Sciatic nerve (tissue), 2 donors: ENCODE results near the gene CDC42EP3. TPM values are rescaled to one million over a fixed set of nuclear protein-coding genes. Genes with fewer than 3 reads are reported as not detected.
A peak's percentile ranks its signal among the peaks of the same experiment; 100 is the strongest.

Experiments
- ATAC-seq: fragments of 200-7000 bp; cut with Tn5 transposase; one replicate; pipeline ENCODE4 v1.9.1; 2020; ENCODE audit warnings: mild to moderate bottlenecking, moderate library complexity
- DNase-seq: peaks from one replicate; pipeline ENCODE4 v3.0.0-alpha.2; 2020; ENCODE audit warnings: low spot score
- intact Hi-C: fragments of 100-400 bp; cut with DNase I; formaldehyde crosslinking; loops from one replicate; pipeline ENCODE4 v1.14.2; 2022
- total RNA-seq: library from RNA; stranded (reverse); fragmentation: NEBNext Ultra II Directional; extraction: Animal tissue kit (Norgen Biotek cat#: 25700); gene quantifications from one replicate; pipeline ENCODE4 v1.2.1, GENCODE V29; 2021
- donor health status: DM: no; HTN: no; CAD: no.
- donor health status: DM: no; HTN: no; CAD: no.

Gene CDC42EP3
- total RNA-seq, 1 donor from 2014 or later: 53.1 TPM

GRCh38 chr2:37625796-37626571 is 45.5 kb downstream of the CDC42EP3 start:
- DNase-seq (no peak), ATAC-seq (peak; percentile 18)
- intact Hi-C loops: no loop called here

- intact Hi-C loops: no loop called here
- DNase-seq (no peak), ATAC-seq (no peak)
These were observed 46.3 kb downstream of the CDC42EP3 start for GRCh38 chr2:37625156-37625555.

- intact Hi-C loops: no loop called here
- DNase-seq: no peak
- ATAC-seq: no peak
These were observed 47.2 kb downstream of the CDC42EP3 start for GRCh38 chr2:37623971-37624900.

GRCh38 chr2:37623406-37623805 is 48.0 kb downstream of the CDC42EP3 start:
- no peak for DNase-seq
- no peak for ATAC-seq
- intact Hi-C loops: no loop called here

- intact Hi-C loops: no loop called here
- no peak for DNase-seq
- no peak for ATAC-seq
These were observed 48.9 kb downstream of the CDC42EP3 start for GRCh38 chr2:37622450-37623100.

GRCh38 chr2:37621199-37621598 is 50.2 kb downstream of the CDC42EP3 start:
- intact Hi-C loops: no loop called here
- ATAC-seq (no peak), DNase-seq (no peak)

- no peak for DNase-seq
- intact Hi-C loops: no loop called here
- no peak for ATAC-seq
These were observed 51.5 kb downstream of the CDC42EP3 start for GRCh38 chr2:37619959-37620300.

- DNase-seq (no peak), ATAC-seq (no peak)
- intact Hi-C loops: no loop called here
These were observed 52.0 kb downstream of the CDC42EP3 start for GRCh38 chr2:37619230-37619958.

- intact Hi-C loops: no loop called here
- ATAC-seq (no peak), DNase-seq (no peak)
These were observed 53.1 kb downstream of the CDC42EP3 start for GRCh38 chr2:37618326-37618725.

- ATAC-seq: no peak
- DNase-seq: no peak
- intact Hi-C loops: no loop called here
These were observed 54.1 kb downstream of the CDC42EP3 start for GRCh38 chr2:37617119-37617892.

GRCh38 chr2:37616677-37617005 is 54.8 kb downstream of the CDC42EP3 start:
- intact Hi-C loops: no loop called here
- no peak for DNase-seq
- ATAC-seq: peak; percentile 61

GRCh38 chr2:37615804-37616676 is 55.4 kb downstream of the CDC42EP3 start:
- DNase-seq (no peak), ATAC-seq (peak; percentile 41)
- intact Hi-C loops: no loop called here

GRCh38 chr2:37614061-37614738 is 57.2 kb downstream of the CDC42EP3 start:
- intact Hi-C loops: no loop called here
- ATAC-seq (peak; percentile 24), DNase-seq (no peak)

GRCh38 chr2:37612382-37612781 is 59.1 kb downstream of the CDC42EP3 start:
- DNase-seq: no peak
- no peak for ATAC-seq
- intact Hi-C loops: no loop called here

GRCh38 chr2:37610638-37611289 is 60.7 kb downstream of the CDC42EP3 start:
- ATAC-seq (peak; percentile 76), DNase-seq (no peak)
- intact Hi-C loops: no loop called here

- intact Hi-C loops: no loop called here
- DNase-seq (no peak), ATAC-seq (no peak)
These were observed 61.7 kb downstream of the CDC42EP3 start for GRCh38 chr2:37609782-37610181.

GRCh38 chr2:37604716-37605115 is 66.7 kb downstream of the CDC42EP3 start:
- ATAC-seq (no peak), DNase-seq (no peak)
- intact Hi-C loops: no loop called here
